Parathyroid adenoma (tissue), 2 donors: ENCODE data around the gene MGAT4C.

Experiments
- H2AFZ ChIP-seq: fragments of 300-600 bp; sonication (generic); one replicate; pipeline ENCODE4 v1.7.0; 2017; ENCODE audit warnings: antibody characterized with exemption, mild to moderate bottlenecking
- H3K27ac ChIP-seq: fragments of 300-600 bp; sonication (generic); one replicate; pipeline ENCODE4 v1.7.0; 2017
- H3K27me3 ChIP-seq: fragments of 300-600 bp; sonication (generic); one replicate; pipeline ENCODE4 v1.7.0; 2017; ENCODE audit warnings: low read length; ENCODE audit not compliant: control insufficient read depth, insufficient read depth
- H3K36me3 ChIP-seq: fragments of 300-600 bp; sonication (generic); one replicate; pipeline ENCODE4 v1.7.0; 2017; ENCODE audit warnings: low read length; ENCODE audit not compliant: control insufficient read depth, insufficient read depth
- H3K4me1 ChIP-seq: fragments of 300-600 bp; sonication (generic); one replicate; pipeline ENCODE4 v1.7.0; 2017; ENCODE audit warnings: control low read depth
- H3K4me2 ChIP-seq: fragments of 300-600 bp; sonication (generic); one replicate; pipeline ENCODE4 v1.7.0; 2017; ENCODE audit warnings: low read length
- H3K4me3 ChIP-seq: fragments of 300-600 bp; sonication (generic); one replicate; pipeline ENCODE4 v1.7.0; 2017; ENCODE audit warnings: low read depth, low read length
- H3K79me2 ChIP-seq: fragments of 300-600 bp; sonication (generic); one replicate; pipeline ENCODE4 v1.7.0; 2017; ENCODE audit warnings: control low read depth
- H3K9ac ChIP-seq: fragments of 300-600 bp; sonication (generic); one replicate; pipeline ENCODE4 v1.7.0; 2017; ENCODE audit warnings: mild to moderate bottlenecking
- H3K9me3 ChIP-seq: fragments of 300-600 bp; sonication (generic); one replicate; pipeline ENCODE4 v1.7.0; 2017; ENCODE audit warnings: low read length; ENCODE audit not compliant: control insufficient read depth
- TF ChIP-seq, protein P1 (sequence below): fragments of 300-600 bp; sonication (generic); IDR thresholded peaks from one replicate; pipeline ENCODE4 v1.7.0; 2017; ENCODE audit warnings: antibody characterized with exemption, mild to moderate bottlenecking
- donor health status: primary hyperparathyroidism.

Gene MGAT4C

GRCh38 chr12:86174188-86174587 lies 82.0 kb downstream of the MGAT4C start:
- TF ChIP-seq, protein P1, sequence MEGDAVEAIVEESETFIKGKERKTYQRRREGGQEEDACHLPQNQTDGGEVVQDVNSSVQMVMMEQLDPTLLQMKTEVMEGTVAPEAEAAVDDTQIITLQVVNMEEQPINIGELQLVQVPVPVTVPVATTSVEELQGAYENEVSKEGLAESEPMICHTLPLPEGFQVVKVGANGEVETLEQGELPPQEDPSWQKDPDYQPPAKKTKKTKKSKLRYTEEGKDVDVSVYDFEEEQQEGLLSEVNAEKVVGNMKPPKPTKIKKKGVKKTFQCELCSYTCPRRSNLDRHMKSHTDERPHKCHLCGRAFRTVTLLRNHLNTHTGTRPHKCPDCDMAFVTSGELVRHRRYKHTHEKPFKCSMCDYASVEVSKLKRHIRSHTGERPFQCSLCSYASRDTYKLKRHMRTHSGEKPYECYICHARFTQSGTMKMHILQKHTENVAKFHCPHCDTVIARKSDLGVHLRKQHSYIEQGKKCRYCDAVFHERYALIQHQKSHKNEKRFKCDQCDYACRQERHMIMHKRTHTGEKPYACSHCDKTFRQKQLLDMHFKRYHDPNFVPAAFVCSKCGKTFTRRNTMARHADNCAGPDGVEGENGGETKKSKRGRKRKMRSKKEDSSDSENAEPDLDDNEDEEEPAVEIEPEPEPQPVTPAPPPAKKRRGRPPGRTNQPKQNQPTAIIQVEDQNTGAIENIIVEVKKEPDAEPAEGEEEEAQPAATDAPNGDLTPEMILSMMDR: no peak
- Histone ChIP-seq H3K4me3 (no peak overlapping the region), H3K79me2 (no peaks in the 10 kb centered on the region), H3K36me3 (no peaks in the 10 kb centered on the region), H2AFZ (no peak overlapping the region), H3K27ac (no peak overlapping the region), H3K4me2 (no peak overlapping the region), H3K27me3 (no peaks in the 10 kb centered on the region), H3K4me1 (no peaks in the 10 kb centered on the region), H3K9me3 (no peaks in the 10 kb centered on the region), H3K9ac (no peak overlapping the region)

GRCh38 chr12:86172913-86173443 lies 83.2 kb downstream of the MGAT4C start:
- H3K27me3 ChIP-seq: no peaks in the 10 kb centered on the region
- H2AFZ ChIP-seq: no peak overlapping the region
- no peaks in the 10 kb centered on the region for H3K9me3 ChIP-seq
- TF ChIP-seq, protein P1: no peak
- H3K79me2 ChIP-seq: no peaks in the 10 kb centered on the region
- no peaks in the 10 kb centered on the region for H3K4me1 ChIP-seq
- no peak overlapping the region for H3K4me3 ChIP-seq
- no peak overlapping the region for H3K27ac ChIP-seq
- H3K36me3 ChIP-seq: no peaks in the 10 kb centered on the region
- H3K4me2 ChIP-seq: no peak overlapping the region
- H3K9ac ChIP-seq: no peak overlapping the region

GRCh38 chr12:86170051-86170450 lies 86.1 kb downstream of the MGAT4C start:
- no peak overlapping the region for H3K27ac ChIP-seq
- H3K79me2 ChIP-seq: no peaks in the 10 kb centered on the region
- no peaks in the 10 kb centered on the region for H3K4me1 ChIP-seq
- H3K4me2 ChIP-seq: no peak overlapping the region
- no peaks in the 10 kb centered on the region for H3K9me3 ChIP-seq
- TF ChIP-seq, protein P1: no peak
- H3K27me3 ChIP-seq: no peaks in the 10 kb centered on the region
- H2AFZ ChIP-seq: no peak overlapping the region
- H3K9ac ChIP-seq: no peak overlapping the region
- H3K36me3 ChIP-seq: no peaks in the 10 kb centered on the region
- no peak overlapping the region for H3K4me3 ChIP-seq

DNA sequence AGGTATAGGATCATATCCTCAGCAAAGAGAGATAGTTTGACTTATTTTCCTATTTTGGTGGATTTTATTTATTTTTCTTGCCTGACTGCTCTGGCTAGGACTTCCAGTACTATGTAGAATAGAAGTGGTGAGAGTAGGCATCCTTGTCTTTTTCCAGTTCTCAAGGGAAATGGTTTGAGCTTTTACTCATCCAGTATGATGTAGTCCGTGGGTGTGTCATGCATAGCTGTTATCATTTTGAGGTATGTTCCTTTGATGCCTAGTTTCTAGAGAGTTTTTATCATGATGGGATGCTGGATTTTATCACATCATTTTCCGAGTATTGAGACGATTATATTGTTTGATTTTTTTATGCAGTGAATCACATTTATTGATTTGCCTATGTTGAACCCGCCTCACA lies 97.2 kb downstream of the MGAT4C start:
- Histone ChIP-seq H3K27me3 (no peaks in the 10 kb centered on the region), H2AFZ (no peak overlapping the region)
- TF ChIP-seq, protein P1: no peak

GRCh38 chr12:86154620-86155019 lies 101.6 kb downstream of the MGAT4C start:
- H3K4me2 ChIP-seq: no peak overlapping the region
- no peaks in the 10 kb centered on the region for H3K9me3 ChIP-seq
- no peaks in the 10 kb centered on the region for H3K27me3 ChIP-seq
- TF ChIP-seq, protein P1: no peak
- no peak overlapping the region for H3K9ac ChIP-seq
- H3K79me2 ChIP-seq: no peaks in the 10 kb centered on the region
- H3K4me1 ChIP-seq: no peaks in the 10 kb centered on the region
- H3K4me3 ChIP-seq: no peak overlapping the region
- no peak overlapping the region for H3K27ac ChIP-seq
- no peaks in the 10 kb centered on the region for H3K36me3 ChIP-seq
- no peak overlapping the region for H2AFZ ChIP-seq

More for the DNA sequence above, 97.2 kb downstream of the MGAT4C start:
- H3K9ac ChIP-seq: no peak overlapping the region
- no peaks in the 10 kb centered on the region for H3K79me2 ChIP-seq
- no peaks in the 10 kb centered on the region for H3K36me3 ChIP-seq
- H3K4me2 ChIP-seq: no peak overlapping the region
- H3K4me1 ChIP-seq: no peaks in the 10 kb centered on the region
- H3K27ac ChIP-seq: no peak overlapping the region
- no peak overlapping the region for H3K4me3 ChIP-seq
- H3K9me3 ChIP-seq: no peaks in the 10 kb centered on the region
